GM12878 (cell line): Measurements from ENCODE around the gene CCDC195. TPM values are rescaled to one million over a fixed set of nuclear protein-coding genes. Genes with fewer than 3 reads are reported as not detected.

Experiments used
- ATAC-seq: fragments of 200-7000 bp; cut with Tn5 transposase; 3 replicates; pipeline ENCODE4 v1.9.1; 2020; ENCODE audit warnings: mild to moderate bottlenecking, moderate library complexity
- BruUV-seq: library from RNA; stranded (reverse); fragments of 400-500 nt; replicated peaks from 2 replicates; lab custom pipeline; 2021; lab: Mats Ljungman, UMichigan
- CTCF ChIA-PET: fragments of 300-600 bp; sonication (Branson Sonifier 250); formaldehyde crosslinking; extraction: SDS; loops from one replicate; lab custom pipeline; 2021; ENCODE audit warnings: inconsistent platforms; lab: Yijun Ruan, JAX
- POLR2A ChIA-PET: fragments of 350-600 bp; formaldehyde crosslinking; extraction: SDS; loops from one replicate; lab custom pipeline; 2021; ENCODE audit warnings: inconsistent platforms; lab: Charles Lee
- RAD21 ChIA-PET: fragments of 300-600 bp; sonication (Branson Sonifier 250); formaldehyde crosslinking; loops from one replicate; lab custom pipeline; 2023; ENCODE audit warnings: antibody characterized with exemption; ENCODE audit not compliant: unreplicated experiment; lab: Charles Lee
- SMC1A ChIA-PET: fragments of 300-600 bp; sonication (Branson Sonifier 250); formaldehyde crosslinking; loops from one replicate; lab custom pipeline; 2023; ENCODE audit not compliant: unreplicated experiment, uncharacterized antibody; lab: Charles Lee
- DNase-seq: peaks from one replicate; pipeline ENCODE4 v3.0.0-alpha.2; 2011; ENCODE audit warnings: low read depth, low spot score
- FAIRE-seq: peaks from 3 replicates; lab custom pipeline; 2011; peaks lifted over from hg19 to GRCh38; lab: Jason Lieb, UNC
- H2AFZ ChIP-seq: 2 replicates; pipeline ENCODE4 v1.6.0; 2011; ENCODE audit warnings: low read depth, low read length, control low read depth; ENCODE audit not compliant: control insufficient read depth
- H3K27ac ChIP-seq: 2 replicates; pipeline ENCODE4 v1.5.1; 2011; ENCODE audit warnings: control low read depth; ENCODE audit not compliant: control insufficient read depth, insufficient read depth
- H3K27me3 ChIP-seq, 2 experiments: replicated peaks in 1 of 2; 2 replicates each; pipeline versions ENCODE4 v1.6.0 to v1.6.1; 2011; ENCODE audit warnings: low read length in 1 of 2; ENCODE audit not compliant: control insufficient read depth in 2 of 2, insufficient read depth in 2 of 2
- H3K36me3 ChIP-seq, 2 experiments: 2 replicates each; pipeline ENCODE4 v1.5.1; 2011; ENCODE audit warnings: low read length in 1 of 2; ENCODE audit not compliant: control insufficient read depth in 2 of 2, insufficient read depth in 2 of 2
- H3K4me1 ChIP-seq: 2 replicates; pipeline ENCODE4 v1.6.1; 2011; ENCODE audit warnings: mild to moderate bottlenecking, low read length, moderate library complexity, mixed read lengths; ENCODE audit not compliant: control insufficient read depth, insufficient read depth
- H3K4me2 ChIP-seq: 2 replicates; pipeline ENCODE4 v1.6.0; 2011; ENCODE audit warnings: control low read depth; ENCODE audit not compliant: control insufficient read depth, insufficient read depth
- H3K4me3 ChIP-seq: fragments of 200-600 bp; sonication (generic); 2 replicates; pipeline ENCODE4 v1.5.1; 2016
- H3K79me2 ChIP-seq: 2 replicates; pipeline ENCODE4 v1.6.0; 2011; ENCODE audit warnings: low read length; ENCODE audit not compliant: control insufficient read depth, insufficient read depth
- H3K9ac ChIP-seq: 2 replicates; pipeline ENCODE4 v1.8.0; 2011; ENCODE audit warnings: low read length, control low read depth, mixed read lengths; ENCODE audit not compliant: control insufficient read depth, insufficient read depth
- H3K9me3 ChIP-seq: replicated peaks from 3 replicates; pipeline ENCODE4 v1.5.1; 2011; ENCODE audit warnings: mild to moderate bottlenecking, low read length; ENCODE audit not compliant: control insufficient read depth, insufficient read depth
- H4K20me1 ChIP-seq: 2 replicates; pipeline ENCODE4 v1.6.0; 2011; ENCODE audit not compliant: control insufficient read depth, insufficient read depth
- BCLAF1 ChIP-seq: fragments of 450-650 bp; IDR thresholded peaks from 2 replicates; pipeline ENCODE4 v1.6.1; 2017; ENCODE audit warnings: antibody characterized with exemption, mild to moderate bottlenecking, moderate library complexity
- CBX3 ChIP-seq: fragments of 200-600 bp; sonication (generic); IDR thresholded peaks from 2 replicates; pipeline ENCODE4 v1.6.1; 2016; ENCODE audit warnings: low read depth, borderline replicate concordance
- HDGF ChIP-seq: fragments of 450-650 bp; IDR thresholded peaks from 2 replicates; pipeline ENCODE4 v1.6.1; 2016; ENCODE audit warnings: antibody characterized with exemption
- IRF5 ChIP-seq: fragments of 450-650 bp; IDR thresholded peaks from 2 replicates; pipeline ENCODE4 v1.6.1; 2017; ENCODE audit warnings: borderline replicate concordance
- NFXL1 ChIP-seq: fragments of 450-650 bp; IDR thresholded peaks from 2 replicates; pipeline ENCODE4 v1.6.1; 2017; ENCODE audit warnings: antibody characterized with exemption, mild to moderate bottlenecking, borderline replicate concordance
- NFYB ChIP-seq: IDR thresholded peaks from 2 replicates; pipeline ENCODE4 v1.6.1; 2011; ENCODE audit warnings: low read depth, mild to moderate bottlenecking, low read length, improper control_type of control experiment, moderate library complexity; ENCODE audit not compliant: insufficient read depth
- NR2C1 ChIP-seq: fragments of 450-650 bp; IDR thresholded peaks from 2 replicates; pipeline ENCODE4 v1.6.1; 2017; ENCODE audit warnings: antibody characterized with exemption, mild to moderate bottlenecking, moderate library complexity
- PML ChIP-seq: IDR thresholded peaks from 2 replicates; pipeline ENCODE4 v1.6.1; 2012; ENCODE audit warnings: low read length, inconsistent platforms
- POLR2A ChIP-seq: IDR thresholded peaks from 2 replicates; pipeline ENCODE4 v1.6.1; 2011; ENCODE audit warnings: low read depth, mild to moderate bottlenecking, low read length
- SIX5 ChIP-seq: IDR thresholded peaks from 2 replicates; pipeline ENCODE4 v1.6.1; 2011; ENCODE audit warnings: mild to moderate bottlenecking, low read depth, low read length, moderate library complexity; ENCODE audit not compliant: severe bottlenecking
- TAF1 ChIP-seq: IDR thresholded peaks from 2 replicates; pipeline ENCODE4 v1.6.1; 2011; ENCODE audit warnings: mild to moderate bottlenecking, low read depth, low read length, borderline replicate concordance
- TARDBP ChIP-seq: IDR thresholded peaks from 2 replicates; pipeline ENCODE4 v1.6.1; 2016; ENCODE audit warnings: borderline replicate concordance
- TCF7 ChIP-seq: IDR thresholded peaks from 2 replicates; pipeline ENCODE4 v1.6.1; 2014; ENCODE audit warnings: antibody characterized with exemption, borderline replicate concordance
- ZBTB40 ChIP-seq: fragments of 450-650 bp; IDR thresholded peaks from 2 replicates; pipeline ENCODE4 v1.6.1; 2016; ENCODE audit warnings: mild to moderate bottlenecking, moderate library complexity, borderline replicate concordance
- WGBS: methylation state at CpG from one replicate; pipeline ENCODE4 v1.1.6; 2016; ENCODE audit warnings: low lambda C conversion rate; ENCODE audit not compliant: insufficient replicate concordance, insufficient coverage; ENCODE audit errors: missing lambda C conversion rate; 5-methylcytosine and 5-hydroxymethylcytosine counted together
- in situ Hi-C: fragments of 300-500 bp; cut with MboI; formaldehyde crosslinking; loops from 9 replicates; pipeline ENCODE4 v1.14.3; 2018; ENCODE audit warnings: mixed read lengths
- intact Hi-C: fragments of 100-400 bp; cut with micrococcal nuclease; formaldehyde crosslinking; loops from one replicate; pipeline ENCODE4 v1.14.2; 2022; ENCODE audit not compliant: unreplicated experiment
- polyA plus RNA-seq, 11 experiments: library from polyadenylated mRNA; depleted of rRNA in 4 of 11; unstranded in 6 of 11; stranded (reverse) in 5 of 11; fragments of >200 nt; fragmentation: Nextera tagmentation in 4 of 11; fragmentation: Illumina TruSeq in 1 of 11; extraction: Ambion mirVana in 4 of 11; extraction: Trizol in 1 of 11; gene quantifications; 1 replicate in 1 of 11; 2 replicates in 10 of 11; pipeline versions ENCODE4 v1.2.1 to v1.2.3, GENCODE V29; 2011 to 2016; ENCODE audit warnings: inconsistent platforms in 2 of 11, missing spikeins in 2 of 11, low read depth in 1 of 11
- total RNA-seq, 4 experiments: library from RNA; depleted of rRNA in 3 of 4; stranded (reverse); fragments of >200 nt in 3 of 4; fragmentation: Illumina TruSeq in 1 of 4; extraction: Trizol in 1 of 4; gene quantifications; 2 replicates each; pipeline versions ENCODE4 v1.2.1 to v1.2.3, GENCODE V29; 2013 to 2021

Gene CCDC195
- total and polyA plus RNA-seq, 10 of the 15 experiments (the other 5 are each of a cell fraction or from before 2014, with no cell fraction given) = not detected

- RAD21 ChIA-PET = no interaction called here
- CTCF ChIA-PET = interaction anchor here (0.7 to 1.8 kb wide), 3 partner anchors 11 to 24 kb away, joined by 3 to 5 read pairs (median 3); no protein-coding TSS in a partner anchor
- POLR2A ChIA-PET = interaction anchor here (0.7 kb wide), 1 partner anchor 9 kb away, joined by 8 read pairs; no protein-coding TSS in a partner anchor
- TF ChIP-seq TCF7 = no peak
- TF ChIP-seq CBX3 = no peak
- no peak for TF ChIP-seq SIX5
- no peak for TF ChIP-seq BCLAF1
- no peak for TF ChIP-seq NR2C1
- no peak for TF ChIP-seq NFYB
- no peak for TF ChIP-seq ZBTB40
- TF ChIP-seq HDGF = no peak
- TF ChIP-seq PML = no peak
- no peak for TF ChIP-seq TARDBP
- no peak for TF ChIP-seq POLR2A
- TF ChIP-seq IRF5 = no peak
- no peak for TF ChIP-seq NFXL1
- no peak for TF ChIP-seq TAF1
Measured at GRCh38 chr2:224671731-224672130, 44.4 kb downstream of the CCDC195 start.

More at GRCh38 chr2:224671731-224672130, 44.4 kb downstream of the CCDC195 start:
- Histone ChIP-seq H3K79me2 (no peaks in the 10 kb centered on the region), H3K9ac (no peak overlapping the region), H3K9me3 (no peaks in the 10 kb centered on the region; the same call in 2 of the 3 replicates), H3K36me3 (no peaks in the 10 kb centered on the region), H3K4me1 (peaks cover 2% of the 10 kb centered on the region), H3K4me2 (no peak overlapping the region), H4K20me1 (no peaks in the 10 kb centered on the region), H2AFZ (no peak overlapping the region), H3K27me3 (no peaks in the 10 kb centered on the region), H3K4me3 (no peak overlapping the region), H3K27ac (no peak overlapping the region)
- intact Hi-C loops = no loop called here
- SMC1A ChIA-PET = interaction anchor here (1.4 to 1.6 kb wide), 5 partner anchors 12 to 94 kb away, joined by 3 to 5 read pairs (median 4); no protein-coding TSS in a partner anchor
- WGBS = 86% methylated on average over 1 of the region's 1 CpG
- FAIRE-seq = no peak
- DNase-seq = no peak
- in situ Hi-C loops = no loop called here
- BruUV-seq = no TSS peak
- ATAC-seq = no peak
